ENCODE results near the gene IL17RD. TPM values are rescaled to one million over a fixed set of nuclear protein-coding genes. Genes with fewer than 3 reads are reported as not detected.
A peak's percentile ranks its signal among the peaks of the same experiment; 100 is the strongest.

The IL17RD gene
- 66.6 TPM for polyA plus RNA-seq (ENCODE audit: insufficient read length)
- long read RNA-seq, donor 1, full-length matches to known transcripts: 8 of 32 reads
- long read RNA-seq, donor 1, partial matches to known transcripts: 24 of 32 reads
- long read RNA-seq, donor 1, other reads (novel, unspliced or antisense): 0 of 32 reads
- long read RNA-seq, donor 2, full-length matches to known transcripts: 5 of 5 reads
- long read RNA-seq, donor 2, partial matches to known transcripts: 0 of 5 reads
- long read RNA-seq, donor 2, other reads (novel, unspliced or antisense): 0 of 5 reads
- long read RNA-seq, donor 3, full-length matches to known transcripts: 4 of 4 reads
- long read RNA-seq, donor 3, partial matches to known transcripts: 0 of 4 reads
- long read RNA-seq, donor 3, other reads (novel, unspliced or antisense): 0 of 4 reads
- long read RNA-seq, donor 4: 0 reads
- long read RNA-seq, donor 5, full-length matches to known transcripts: 6 of 6 reads
- long read RNA-seq, donor 5, partial matches to known transcripts: 0 of 6 reads
- long read RNA-seq, donor 5, other reads (novel, unspliced or antisense): 0 of 6 reads
- long read RNA-seq, donor 6, full-length matches to known transcripts: 5 of 11 reads
- long read RNA-seq, donor 6, partial matches to known transcripts: 6 of 11 reads
- long read RNA-seq, donor 6, other reads (novel, unspliced or antisense): 0 of 11 reads
- long read RNA-seq, donor 7, full-length matches to known transcripts: 8 of 33 reads
- long read RNA-seq, donor 7, partial matches to known transcripts: 25 of 33 reads
- long read RNA-seq, donor 7, other reads (novel, unspliced or antisense): 0 of 33 reads
- long read RNA-seq, donor 8, full-length matches to known transcripts: 4 of 4 reads
- long read RNA-seq, donor 8, partial matches to known transcripts: 0 of 4 reads
- long read RNA-seq, donor 8, other reads (novel, unspliced or antisense): 0 of 4 reads

DNA sequence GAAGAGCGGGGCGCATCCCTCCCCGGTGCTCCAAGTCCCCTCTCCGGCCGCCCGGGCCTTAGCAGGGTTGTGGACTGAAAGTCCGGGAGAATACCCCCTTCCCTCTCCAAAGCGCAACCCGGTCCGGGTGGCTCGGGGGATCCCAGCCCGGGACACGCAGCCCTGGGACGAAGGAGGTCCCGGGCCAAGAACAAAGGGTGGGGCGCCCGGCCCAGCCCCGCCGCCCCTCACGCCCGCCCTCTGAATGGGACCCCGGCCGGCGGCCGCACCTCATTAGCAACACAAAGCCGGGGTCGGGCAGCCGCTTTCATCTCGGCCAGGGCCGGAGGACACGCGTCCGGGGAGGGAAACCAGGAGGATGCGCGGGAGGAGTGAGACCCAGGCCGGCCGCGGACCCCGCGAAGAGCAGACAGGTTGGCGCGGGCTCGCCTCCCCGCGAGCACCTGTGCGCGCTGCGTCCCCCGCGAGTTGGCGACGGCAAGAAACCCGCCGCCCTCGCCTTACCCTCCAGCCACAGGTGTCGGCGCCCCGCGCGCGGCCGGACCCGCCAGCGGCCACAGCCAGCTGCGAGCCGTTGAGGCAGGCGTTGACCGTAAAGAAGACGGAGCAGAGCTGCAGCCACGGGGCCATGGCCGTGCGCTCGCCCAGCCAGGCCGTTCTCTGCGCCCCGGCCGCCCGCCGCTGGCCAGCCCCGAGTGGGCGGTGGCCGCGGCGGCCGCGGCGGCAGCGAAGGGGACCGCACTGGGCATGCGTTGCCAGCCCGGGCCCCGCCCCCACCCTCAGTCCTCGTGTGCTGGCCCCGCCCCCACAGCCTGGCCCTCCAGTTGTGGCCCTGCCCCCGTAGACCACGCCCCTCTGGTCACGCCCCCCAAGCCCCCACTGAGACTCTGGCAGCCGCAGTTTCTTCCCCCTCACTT is at the start of gene IL17RD:
TSS of gene IL17RD (minus strand) at position 697 of the 917 bp plus-strand sequence. CDS start at position 630, 67 bp downstream.
- no peak for DNase-seq

DNA sequence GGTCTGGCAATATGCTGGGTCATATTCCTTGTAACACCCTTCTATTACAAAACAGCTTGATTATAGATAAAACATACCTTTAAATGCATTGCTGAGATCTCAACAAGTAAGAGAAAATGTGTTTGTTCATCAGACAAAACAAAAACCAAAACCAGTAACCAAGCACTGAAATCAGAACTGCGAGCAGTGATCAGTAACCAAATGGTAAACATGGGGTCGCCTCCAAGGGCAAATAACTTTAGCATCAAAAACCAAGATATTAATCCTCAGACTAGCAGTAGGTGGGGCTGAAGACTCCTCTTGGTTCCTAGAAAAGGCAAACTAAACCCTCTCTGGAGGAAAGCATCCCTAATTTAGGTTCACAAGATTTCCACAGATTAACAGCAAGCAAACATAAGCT is 41.3 kb upstream of the IL17RD start:
- no peak for DNase-seq

DNA sequence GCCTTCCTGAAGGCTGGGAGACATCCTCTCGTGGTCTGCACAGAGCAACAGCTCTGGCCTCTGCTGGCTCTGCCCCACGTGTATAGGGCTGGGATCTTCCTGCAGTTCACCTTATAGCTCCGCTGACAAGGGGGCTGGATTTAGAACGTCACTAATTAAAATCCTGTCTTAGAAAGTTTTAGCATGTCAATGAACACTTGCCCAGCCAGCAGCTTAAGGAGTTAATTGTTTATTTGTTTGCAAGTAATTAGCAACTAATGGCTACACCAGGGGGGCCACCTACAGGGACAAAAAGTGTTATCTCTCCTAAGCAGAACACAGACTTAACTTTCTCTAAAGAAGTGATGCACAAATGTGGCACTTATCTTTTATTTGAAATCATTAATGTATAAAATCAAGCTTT is 34.7 kb upstream of the IL17RD start, which contains the start of gene HESX1:
TSS of gene HESX1 (minus strand) at position 84 of the 403 bp plus-strand sequence. CDS start at position 24, 60 bp downstream.
- no peak for DNase-seq

DNA sequence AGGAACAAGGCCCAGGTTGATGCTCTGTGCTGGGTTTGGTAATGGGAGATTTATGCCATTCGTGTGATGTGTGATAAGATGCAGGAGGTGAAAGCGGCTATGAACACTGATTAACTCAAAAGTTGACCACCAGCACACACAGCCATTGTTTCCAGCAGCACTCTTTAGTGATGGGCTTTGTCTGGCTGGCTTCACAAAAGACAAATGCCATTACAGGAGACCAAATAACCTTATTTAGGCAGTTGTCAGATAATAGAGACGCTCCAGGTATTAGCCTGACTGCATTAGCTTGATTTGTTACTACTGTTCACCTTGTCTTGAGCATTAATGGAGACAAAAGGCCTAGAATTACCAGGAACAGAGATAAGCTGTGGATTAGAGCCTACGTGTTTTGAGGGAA is 29.5 kb upstream of the IL17RD start:
- no peak for DNase-seq

DNA sequence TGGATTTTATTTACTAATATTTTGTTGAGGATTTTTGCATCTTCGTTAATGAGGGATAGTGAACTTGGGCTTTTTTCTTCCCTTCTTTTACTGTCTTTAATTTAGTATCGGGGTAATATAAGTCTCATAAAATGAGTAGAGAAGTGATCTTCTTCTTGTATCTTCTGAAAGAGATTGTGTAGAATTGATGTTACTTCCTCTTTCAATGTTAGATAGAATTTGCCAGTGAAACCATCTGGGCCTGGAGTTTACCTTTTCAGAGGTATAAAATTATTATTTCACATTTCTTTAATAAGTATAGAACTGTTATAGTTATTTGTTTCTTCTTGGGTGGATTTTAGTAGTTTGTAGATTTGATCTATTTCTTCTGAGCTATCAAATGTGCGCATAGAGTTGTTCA is 26.9 kb upstream of the IL17RD start:
- no peak for DNase-seq

DNA sequence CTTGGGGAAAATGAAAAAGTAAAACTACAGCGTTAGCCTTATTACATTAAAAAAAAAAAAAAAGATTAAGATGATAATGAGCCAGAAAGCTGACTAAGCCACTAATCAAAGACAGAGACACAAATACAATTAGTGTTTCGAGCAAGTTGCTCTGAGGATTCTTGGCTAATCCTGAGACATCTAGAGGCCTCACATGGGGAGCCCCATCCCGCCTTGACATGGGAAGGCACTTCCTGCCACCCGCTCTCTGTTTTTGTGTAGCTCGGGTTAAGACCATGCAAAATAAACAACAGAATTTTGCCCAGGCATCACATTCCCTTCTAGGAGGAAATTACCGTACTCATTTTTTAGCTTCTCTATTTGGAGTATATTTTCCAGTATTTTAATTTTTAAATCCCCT is 19.4 kb upstream of the IL17RD start:
- no peak for DNase-seq

DNA sequence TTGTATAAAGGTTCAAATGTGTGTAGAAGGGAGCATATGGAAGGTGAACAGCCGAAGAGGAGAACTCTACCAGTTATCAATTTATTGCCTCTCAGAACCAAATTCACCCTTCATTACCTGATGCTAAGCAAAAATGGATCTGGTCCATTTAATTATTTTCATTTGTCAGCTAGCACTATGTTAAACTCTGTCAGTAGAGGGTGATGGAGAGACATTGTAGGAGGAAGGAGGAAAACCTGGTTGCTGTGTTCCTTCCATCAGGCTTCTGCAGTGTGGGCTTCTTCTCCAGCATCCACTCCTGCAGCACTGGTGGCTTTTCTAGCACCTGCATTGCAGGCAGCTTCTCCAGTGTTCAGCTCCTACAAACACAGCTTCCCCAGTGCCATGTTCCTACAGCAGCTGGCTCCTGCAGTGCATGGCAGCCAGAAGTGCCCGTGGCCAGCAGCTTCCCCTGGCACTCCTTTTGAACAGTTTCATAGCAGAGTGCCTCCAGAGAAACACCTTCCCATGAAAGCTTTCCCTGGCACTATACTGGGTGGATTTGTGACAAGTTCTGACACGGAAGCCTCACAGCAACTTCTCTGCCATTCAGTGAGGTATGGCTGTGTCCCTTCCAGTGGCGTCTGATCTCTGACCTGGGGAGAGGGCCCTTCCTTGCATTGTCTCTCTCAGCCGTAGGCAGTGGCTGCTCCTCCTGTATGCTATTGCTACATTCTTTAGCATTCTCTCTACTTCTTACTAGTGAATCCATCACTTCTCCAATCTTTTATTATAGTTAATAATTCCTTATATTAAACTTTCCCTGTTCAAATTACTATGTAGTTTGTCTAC is 14.6 kb upstream of the IL17RD start:
- DNase-seq: no peak

DNA sequence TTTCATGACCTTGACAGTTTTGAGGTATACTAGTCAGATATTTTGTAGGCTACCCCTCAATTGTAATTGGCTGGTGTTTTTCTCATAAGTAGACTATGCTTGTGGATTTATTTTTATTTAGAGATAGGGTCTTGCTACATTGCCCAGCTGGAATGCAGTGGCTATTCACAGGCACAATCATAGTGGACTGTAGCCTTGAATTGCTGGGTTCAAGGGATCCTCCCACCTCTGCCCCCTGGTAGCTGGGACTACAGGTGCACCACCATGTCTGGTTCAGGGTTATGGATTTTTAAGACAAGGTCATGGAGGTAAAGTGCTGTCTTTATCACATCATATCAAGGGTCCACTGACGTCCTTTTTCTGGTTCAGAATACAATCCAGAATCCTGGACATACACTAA is 10.9 kb upstream of the IL17RD start:
- DNase-seq: no peak

DNA sequence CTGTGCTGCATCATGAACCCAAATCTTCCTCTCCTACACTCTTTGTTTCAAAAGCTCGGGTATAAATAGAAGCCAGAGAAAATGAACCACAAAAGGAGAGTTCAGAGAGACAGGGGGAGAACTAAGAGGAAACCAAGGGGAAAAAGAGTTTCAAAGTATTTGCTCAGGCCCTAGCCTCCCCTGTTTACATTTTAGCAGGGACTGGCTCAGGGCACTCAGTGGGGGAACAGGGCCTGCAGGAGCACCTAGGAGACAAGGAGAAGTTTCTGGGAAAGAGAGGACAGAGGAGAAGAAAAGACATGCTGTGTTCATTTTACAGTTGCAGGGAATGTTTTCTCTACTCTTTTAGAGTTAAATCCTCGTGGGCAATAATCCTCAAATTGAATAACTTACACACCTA is 8.5 kb upstream of the IL17RD start:
- DNase-seq: no peak

DNA sequence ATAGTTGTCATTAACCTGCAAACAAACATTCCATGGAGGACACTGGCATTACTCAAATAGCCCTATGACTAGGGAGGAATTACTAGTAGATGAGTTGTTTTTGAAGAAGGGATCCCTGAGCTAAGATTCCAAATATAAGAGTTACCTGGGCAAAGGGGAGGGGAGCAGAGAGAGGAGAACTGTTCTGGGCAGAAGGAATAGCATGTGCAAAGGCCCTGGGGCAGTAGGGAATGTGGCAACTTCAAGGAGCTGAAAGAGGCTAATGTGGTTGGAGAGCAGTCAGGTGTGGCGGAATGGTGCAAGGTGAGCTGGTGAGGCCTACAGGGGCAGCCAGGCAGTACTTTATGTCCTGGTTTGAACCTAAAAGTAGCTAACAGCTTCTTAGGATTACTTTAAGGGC is 5.8 kb upstream of the IL17RD start:
- DNase-seq: no peak

DNA sequence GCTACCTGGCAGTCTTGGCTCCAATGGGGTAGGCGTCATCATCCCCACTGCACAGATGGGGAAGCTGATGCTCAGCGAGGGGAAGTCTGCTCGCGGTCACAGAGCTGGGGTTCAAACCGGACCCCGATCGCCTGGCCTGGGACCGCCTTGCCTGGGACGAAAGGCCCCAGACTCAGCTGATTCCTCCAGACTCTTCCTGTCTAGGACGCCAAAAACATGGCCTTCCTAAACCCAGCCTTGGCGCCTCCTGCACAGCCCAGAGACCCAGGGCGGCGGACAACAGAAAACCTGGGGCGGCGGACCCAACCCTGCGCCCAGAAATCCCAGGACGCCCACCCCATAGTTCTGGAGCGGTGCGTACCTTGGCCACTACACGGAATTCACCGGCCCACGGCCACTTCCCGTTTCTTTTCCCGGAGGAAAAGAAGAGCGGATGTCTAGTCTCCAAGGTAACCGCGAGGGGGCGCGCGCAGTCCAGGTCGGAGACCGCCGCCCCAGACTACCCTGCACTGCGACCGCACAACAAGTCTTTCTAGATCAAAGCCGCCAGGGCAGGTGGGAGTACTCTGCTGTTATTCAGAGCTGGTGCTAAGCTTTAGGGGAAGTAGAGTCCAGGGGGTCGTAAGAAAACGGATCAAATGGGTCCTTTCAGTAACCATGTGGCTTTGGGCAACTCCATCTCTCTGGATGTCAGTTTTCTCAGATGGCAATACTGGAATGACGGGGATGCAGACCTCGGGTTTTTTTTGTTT is 4.9 kb upstream of the IL17RD start:
- DNase-seq: peak; percentile 83

DNA sequence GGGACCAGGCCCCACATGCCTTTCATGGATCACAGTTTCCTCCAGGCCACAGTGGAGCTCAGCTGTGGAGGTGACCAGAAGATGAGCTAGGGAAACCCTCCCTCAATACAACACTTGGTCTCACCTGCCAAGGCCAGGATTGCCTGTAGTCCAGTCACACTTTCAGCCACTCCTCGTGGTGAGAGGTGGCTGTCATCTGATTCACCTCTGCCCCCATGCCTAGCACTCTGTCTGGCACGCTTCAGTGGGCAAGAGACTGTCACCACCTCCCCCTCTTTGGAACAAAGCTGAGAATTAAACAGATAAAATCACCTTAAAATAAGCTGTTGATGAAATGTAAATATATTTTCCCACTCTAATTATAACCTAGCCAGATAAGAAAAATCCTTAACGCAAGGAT is 4.0 kb upstream of the IL17RD start:
- no peak for DNase-seq

DNA sequence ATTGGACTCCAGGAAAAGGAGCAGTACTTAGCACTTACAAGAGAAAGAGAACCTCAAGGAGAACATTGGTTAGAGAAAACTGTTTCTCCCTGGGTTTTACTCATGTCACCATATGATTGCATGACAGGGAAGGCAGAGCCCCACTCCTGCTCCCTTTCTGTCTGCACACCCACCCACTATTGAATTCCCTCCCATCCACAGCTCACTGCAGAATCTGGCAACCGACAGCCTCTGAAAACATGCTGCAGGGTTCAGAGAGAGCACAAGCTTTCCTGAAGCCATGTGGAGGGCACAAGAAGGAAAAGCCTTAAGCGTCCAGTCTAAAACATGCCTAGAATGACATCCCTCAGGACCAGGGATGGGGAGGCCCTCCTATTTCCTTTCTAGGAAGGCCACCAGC is 3.0 kb upstream of the IL17RD start:
- no peak for DNase-seq

DNA sequence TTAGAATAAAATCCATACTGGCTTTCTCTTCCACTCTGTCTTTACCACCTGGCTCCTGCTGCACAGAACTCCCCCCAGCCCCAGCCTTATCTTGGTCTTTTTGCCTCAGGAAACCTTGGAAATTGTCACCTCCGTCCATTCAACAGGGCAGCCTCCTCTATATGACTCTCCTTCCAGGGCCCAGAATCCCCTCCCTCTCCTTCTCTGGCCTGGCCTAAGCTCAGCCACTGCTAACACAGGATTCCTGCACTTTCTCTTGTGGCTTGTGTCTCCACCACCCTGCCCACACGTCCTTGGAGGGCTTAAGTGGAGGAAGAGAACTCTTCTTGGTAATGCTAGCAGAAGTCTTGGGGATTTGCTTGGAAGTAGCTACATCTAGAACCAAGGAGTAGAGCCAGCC is 1.5 kb upstream of the IL17RD start:
- no peak for DNase-seq

DNA sequence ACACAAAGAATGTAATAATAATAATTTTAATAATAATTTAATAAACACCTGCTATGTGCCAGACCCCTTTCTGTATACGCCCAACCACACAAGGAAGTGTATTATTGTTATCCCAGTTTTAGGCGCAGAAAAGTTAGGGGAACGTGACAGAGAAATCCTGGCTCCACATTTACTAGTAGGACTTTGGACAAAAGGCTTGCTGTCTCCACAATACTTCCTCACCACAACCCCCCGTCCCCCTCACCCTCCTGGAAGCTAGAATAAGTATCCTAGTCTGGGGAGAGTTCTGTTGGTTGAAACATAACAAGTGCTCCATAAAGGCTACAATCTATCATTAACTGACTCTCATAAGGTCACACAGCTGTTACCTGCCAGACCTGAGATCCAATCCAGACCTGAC is 488 bp upstream of the IL17RD start:
- no peak for DNase-seq

DNA sequence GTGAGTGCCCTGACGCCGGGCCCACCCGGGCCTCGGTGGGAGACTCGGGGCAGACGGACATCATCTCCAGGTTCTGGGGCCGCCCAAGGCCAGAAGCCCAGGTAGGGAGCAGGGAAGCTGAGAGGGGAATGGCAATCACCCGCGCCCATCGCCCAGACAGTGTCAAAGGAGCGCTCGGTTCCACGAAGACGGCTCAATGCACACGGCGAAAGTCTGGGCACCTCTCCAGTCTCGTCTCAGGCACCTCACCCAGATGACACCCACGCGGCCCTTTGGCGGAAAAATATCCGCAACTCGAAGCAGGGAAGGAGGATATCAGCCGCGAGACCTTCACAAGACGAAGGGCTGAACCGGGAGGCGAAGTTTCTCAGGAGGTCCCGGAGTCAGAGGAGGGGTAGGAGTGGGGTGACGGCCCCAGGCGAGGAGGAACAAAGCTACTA is 916 bp downstream of the IL17RD start:
- no peak for DNase-seq

DNA sequence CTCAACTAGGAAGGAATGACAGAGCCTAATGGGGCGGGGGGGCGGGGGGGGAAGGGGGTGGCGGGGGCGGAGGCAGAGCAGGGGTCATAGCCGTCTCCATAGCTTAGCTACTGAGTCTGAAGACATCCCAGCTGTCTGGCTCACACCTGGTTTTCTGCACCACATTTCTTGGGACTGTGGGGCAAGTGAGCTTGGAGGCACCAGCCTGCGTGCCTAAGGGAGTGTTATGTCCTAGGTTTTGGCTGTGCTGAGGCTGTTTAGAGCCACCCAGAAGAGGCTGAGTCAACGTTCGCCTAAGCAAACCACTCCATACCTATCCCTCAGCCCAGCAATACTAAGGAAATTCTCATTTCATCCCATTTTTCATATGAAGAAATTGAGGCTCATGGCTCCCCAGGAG is 1.4 kb downstream of the IL17RD start:
- DNase-seq: no peak

DNA sequence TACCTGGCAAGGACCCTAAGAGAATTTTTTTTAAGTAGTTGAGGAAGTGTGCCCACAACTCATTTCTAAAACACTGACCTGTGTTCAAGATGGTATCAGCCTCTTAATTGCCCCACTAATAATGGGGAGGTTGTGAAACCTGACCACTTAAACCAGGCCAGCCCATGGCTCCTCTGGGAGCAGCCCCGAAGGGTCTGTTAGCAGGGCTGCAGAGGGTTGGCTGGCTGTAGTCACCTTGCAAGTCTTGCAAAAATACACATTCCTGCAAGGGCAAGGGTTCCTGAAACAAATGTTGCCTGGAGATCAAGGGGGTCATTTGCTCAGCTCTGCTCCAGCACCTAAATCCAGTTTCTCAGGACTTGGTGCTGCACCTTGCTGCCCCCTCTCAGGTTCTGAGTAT is 3.2 kb downstream of the IL17RD start:
- DNase-seq: no peak

DNA sequence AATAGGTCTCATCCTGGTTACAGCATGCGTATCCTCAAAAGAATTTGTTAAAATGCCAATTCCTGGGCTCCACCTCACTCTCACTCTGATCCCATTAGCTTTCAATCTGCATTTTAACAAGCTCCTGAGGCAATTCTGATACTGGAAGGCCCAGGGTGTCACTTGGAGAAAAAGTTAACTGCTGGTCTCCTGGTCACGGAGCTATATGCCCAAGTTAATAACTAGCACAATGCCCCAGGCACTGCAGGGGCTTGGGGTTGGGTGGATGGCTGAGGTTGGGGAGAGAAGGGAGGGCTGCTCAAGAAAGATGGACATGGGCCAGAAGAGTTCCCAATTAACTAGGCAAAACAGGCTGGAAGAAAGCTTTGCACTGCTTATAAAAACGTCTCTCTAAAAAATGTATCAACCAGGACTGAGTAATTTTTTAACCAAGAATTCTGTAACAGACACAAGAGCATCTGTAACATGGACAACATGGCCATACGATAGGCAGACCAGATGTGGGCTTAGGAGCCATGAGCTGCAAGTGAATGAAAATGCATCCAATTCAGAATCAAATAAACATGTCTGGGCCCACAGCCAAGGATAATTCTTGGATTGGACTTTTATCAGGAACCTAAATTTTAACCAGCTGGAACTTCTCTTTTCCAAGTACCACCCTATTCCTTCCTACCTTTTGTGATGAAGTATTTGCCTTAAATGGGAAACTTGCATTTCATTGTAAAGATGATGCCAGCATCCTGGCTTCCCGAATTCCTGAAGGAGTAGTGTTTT is 4.2 kb downstream of the IL17RD start:
- no peak for DNase-seq
